Suprapubic skin (tissue), 4 donors: Measurements from ENCODE around the gene GNGT2.

ENCODE experiments used
- EP300 ChIP-seq: sonication (generic); formaldehyde crosslinking; IDR thresholded peaks from one replicate; pipeline ENCODE4 v1.6.1; 2017; ENCODE audit warnings: antibody characterized with exemption
- POLR2A ChIP-seq, 2 donors: fragments of 450-650 bp; IDR thresholded peaks; one replicate each; pipeline ENCODE4 v1.6.1; 2017; ENCODE audit warnings: antibody characterized with exemption in 2 of 2, mild to moderate bottlenecking in 2 of 2, moderate library complexity in 2 of 2
- POLR2AphosphoS5 ChIP-seq, 3 donors: sonication (generic); formaldehyde crosslinking; IDR thresholded peaks; one replicate each; pipeline ENCODE4 v1.6.1; 2017; ENCODE audit warnings: antibody characterized with exemption in 3 of 3
- TF ChIP-seq, protein P1 (sequence below), 2 donors: fragments of 200-600 bp in 1 of 2; fragments of 450-650 bp in 1 of 2; sonication (generic) in 1 of 2; IDR thresholded peaks; one replicate each; pipeline ENCODE4 v1.5.1; 2016 to 2019; ENCODE audit warnings: antibody characterized with exemption in 2 of 2, mild to moderate bottlenecking in 1 of 2, moderate library complexity in 1 of 2

DNA sequence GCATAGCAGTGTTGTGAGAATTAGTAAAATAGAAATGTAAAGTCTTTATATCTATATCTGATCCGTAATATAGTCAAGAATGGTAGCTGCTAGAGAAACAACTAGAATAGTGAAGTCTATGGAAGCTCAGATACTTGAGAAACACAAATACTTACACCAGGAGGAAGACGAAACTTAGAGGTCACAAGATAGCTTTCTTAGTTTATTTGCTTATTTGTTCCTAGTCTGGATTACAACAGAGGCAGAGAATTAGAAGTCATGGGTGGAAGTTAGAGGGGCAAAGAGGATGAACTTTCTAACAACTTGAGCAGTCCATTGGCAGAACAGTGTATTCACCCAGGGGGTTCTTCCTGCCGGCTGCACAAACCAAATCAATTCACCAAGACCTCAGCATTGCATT is 13.9 kb downstream of the GNGT2 start:
- TF ChIP-seq, protein P1, sequence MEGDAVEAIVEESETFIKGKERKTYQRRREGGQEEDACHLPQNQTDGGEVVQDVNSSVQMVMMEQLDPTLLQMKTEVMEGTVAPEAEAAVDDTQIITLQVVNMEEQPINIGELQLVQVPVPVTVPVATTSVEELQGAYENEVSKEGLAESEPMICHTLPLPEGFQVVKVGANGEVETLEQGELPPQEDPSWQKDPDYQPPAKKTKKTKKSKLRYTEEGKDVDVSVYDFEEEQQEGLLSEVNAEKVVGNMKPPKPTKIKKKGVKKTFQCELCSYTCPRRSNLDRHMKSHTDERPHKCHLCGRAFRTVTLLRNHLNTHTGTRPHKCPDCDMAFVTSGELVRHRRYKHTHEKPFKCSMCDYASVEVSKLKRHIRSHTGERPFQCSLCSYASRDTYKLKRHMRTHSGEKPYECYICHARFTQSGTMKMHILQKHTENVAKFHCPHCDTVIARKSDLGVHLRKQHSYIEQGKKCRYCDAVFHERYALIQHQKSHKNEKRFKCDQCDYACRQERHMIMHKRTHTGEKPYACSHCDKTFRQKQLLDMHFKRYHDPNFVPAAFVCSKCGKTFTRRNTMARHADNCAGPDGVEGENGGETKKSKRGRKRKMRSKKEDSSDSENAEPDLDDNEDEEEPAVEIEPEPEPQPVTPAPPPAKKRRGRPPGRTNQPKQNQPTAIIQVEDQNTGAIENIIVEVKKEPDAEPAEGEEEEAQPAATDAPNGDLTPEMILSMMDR (IDR thresholded peaks at IDR 0.05), result no peak
- no peak for TF ChIP-seq POLR2A (IDR thresholded peaks at IDR 0.05)
- no peak for TF ChIP-seq POLR2AphosphoS5 (IDR thresholded peaks at IDR 0.05)
- no peak for TF ChIP-seq EP300
